Measurements from ENCODE around the gene SH3PXD2A. TPM values are rescaled to one million over a fixed set of nuclear protein-coding genes. Genes with fewer than 3 reads are reported as not detected.

Gene SH3PXD2A
- total and polyA plus RNA-seq, 9 of the 15 experiments (the other 6 are each of a cell fraction or from before 2014, with no cell fraction given): 0.41 to 9.3 (median 2.5) TPM

DNA sequence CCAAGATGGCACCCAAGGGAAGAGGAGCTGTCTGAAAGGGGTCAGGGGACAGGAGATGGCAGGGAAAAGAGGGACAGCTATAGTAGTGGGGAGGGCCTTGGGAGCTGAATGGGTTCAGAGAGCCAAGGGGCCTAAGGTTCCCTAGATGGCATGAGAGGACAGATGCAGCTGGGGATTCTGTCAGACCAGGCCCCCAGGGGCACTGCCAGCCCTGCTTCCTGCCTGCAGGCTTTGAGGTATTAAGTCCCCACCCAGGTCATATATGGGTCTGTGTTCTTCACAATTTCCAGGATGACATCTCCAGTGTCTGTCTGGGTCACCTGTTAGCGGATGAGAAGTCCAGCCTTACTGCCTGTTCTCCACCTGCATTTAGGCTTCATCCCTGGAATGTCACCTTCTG lies 305.1 kb downstream of the SH3PXD2A start:
- 0% methylated on average over 1 of the region's 1 CpG for WGBS (ENCODE audit: insufficient coverage, low coverage, missing lambda C conversion rate)
- no peaks in the 10 kb centered on the region for H3K9me3 ChIP-seq (replicated peaks; ENCODE audit: control insufficient read depth, insufficient read depth, low read depth, low read length)
- no TSS peak for BruUV-seq (replicated peaks)
- no peak overlapping the region for H2AFZ ChIP-seq (ENCODE audit: low read depth, low read length)
- H3K79me2 ChIP-seq (ENCODE audit: control insufficient read depth, insufficient read depth, low read length): no peaks in the 10 kb centered on the region
- in situ Hi-C loops (cut with MboI) (no loop called here), intact Hi-C loops (cut with micrococcal nuclease) (no loop called here)
- TF ChIP-seq SRSF1 (IDR thresholded peaks at IDR 0.05; ENCODE audit: low read depth, low read length): no peak
- TF ChIP-seq, protein P1, sequence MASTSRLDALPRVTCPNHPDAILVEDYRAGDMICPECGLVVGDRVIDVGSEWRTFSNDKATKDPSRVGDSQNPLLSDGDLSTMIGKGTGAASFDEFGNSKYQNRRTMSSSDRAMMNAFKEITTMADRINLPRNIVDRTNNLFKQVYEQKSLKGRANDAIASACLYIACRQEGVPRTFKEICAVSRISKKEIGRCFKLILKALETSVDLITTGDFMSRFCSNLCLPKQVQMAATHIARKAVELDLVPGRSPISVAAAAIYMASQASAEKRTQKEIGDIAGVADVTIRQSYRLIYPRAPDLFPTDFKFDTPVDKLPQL (IDR thresholded peaks at IDR 0.05; ENCODE audit: extremely low read depth, insufficient read length): no peak
- TF ChIP-seq, protein P2, sequence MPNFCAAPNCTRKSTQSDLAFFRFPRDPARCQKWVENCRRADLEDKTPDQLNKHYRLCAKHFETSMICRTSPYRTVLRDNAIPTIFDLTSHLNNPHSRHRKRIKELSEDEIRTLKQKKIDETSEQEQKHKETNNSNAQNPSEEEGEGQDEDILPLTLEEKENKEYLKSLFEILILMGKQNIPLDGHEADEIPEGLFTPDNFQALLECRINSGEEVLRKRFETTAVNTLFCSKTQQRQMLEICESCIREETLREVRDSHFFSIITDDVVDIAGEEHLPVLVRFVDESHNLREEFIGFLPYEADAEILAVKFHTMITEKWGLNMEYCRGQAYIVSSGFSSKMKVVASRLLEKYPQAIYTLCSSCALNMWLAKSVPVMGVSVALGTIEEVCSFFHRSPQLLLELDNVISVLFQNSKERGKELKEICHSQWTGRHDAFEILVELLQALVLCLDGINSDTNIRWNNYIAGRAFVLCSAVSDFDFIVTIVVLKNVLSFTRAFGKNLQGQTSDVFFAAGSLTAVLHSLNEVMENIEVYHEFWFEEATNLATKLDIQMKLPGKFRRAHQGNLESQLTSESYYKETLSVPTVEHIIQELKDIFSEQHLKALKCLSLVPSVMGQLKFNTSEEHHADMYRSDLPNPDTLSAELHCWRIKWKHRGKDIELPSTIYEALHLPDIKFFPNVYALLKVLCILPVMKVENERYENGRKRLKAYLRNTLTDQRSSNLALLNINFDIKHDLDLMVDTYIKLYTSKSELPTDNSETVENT (CRISPR knock-in tag; IDR thresholded peaks at IDR 0.05): no peak
- TF ChIP-seq, protein P3, sequence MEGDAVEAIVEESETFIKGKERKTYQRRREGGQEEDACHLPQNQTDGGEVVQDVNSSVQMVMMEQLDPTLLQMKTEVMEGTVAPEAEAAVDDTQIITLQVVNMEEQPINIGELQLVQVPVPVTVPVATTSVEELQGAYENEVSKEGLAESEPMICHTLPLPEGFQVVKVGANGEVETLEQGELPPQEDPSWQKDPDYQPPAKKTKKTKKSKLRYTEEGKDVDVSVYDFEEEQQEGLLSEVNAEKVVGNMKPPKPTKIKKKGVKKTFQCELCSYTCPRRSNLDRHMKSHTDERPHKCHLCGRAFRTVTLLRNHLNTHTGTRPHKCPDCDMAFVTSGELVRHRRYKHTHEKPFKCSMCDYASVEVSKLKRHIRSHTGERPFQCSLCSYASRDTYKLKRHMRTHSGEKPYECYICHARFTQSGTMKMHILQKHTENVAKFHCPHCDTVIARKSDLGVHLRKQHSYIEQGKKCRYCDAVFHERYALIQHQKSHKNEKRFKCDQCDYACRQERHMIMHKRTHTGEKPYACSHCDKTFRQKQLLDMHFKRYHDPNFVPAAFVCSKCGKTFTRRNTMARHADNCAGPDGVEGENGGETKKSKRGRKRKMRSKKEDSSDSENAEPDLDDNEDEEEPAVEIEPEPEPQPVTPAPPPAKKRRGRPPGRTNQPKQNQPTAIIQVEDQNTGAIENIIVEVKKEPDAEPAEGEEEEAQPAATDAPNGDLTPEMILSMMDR (IDR thresholded peaks at IDR 0.05 in 2 of 3, conservative IDR thresholded peaks at IDR 0.05 in 1 of 3; ENCODE audit: insufficient read depth in 2 of 3, low read depth in 1 of 3, low read length in 3 of 3): no peak
- no peak for TF ChIP-seq FUS (optimal IDR thresholded peaks at IDR 0.05; ENCODE audit: low read depth, low read length)
- no peak for TF ChIP-seq NELFE (IDR thresholded peaks at IDR 0.05; ENCODE audit: insufficient read depth, insufficient read length)
- no peak for TF ChIP-seq PURB (CRISPR knock-in tag; IDR thresholded peaks at IDR 0.05; ENCODE audit: low read depth)
- no peak for TF ChIP-seq ELF1 (tag; IDR thresholded peaks at IDR 0.05)
- TF ChIP-seq, protein P4, sequence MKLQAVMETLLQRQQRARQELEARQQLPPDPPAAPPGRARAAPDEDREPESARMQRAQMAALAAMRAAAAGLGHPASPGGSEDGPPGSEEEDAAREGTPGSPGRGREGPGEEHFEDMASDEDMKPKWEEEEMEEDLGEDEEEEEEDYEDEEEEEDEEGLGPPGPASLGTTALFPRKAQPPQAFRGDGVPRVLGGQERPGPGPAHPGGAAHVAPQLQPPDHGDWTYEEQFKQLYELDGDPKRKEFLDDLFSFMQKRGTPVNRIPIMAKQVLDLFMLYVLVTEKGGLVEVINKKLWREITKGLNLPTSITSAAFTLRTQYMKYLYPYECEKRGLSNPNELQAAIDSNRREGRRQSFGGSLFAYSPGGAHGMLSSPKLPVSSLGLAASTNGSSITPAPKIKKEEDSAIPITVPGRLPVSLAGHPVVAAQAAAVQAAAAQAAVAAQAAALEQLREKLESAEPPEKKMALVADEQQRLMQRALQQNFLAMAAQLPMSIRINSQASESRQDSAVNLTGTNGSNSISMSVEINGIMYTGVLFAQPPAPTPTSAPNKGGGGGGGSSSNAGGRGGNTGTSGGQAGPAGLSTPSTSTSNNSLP (IDR thresholded peaks at IDR 0.05; ENCODE audit: borderline replicate concordance, low read depth, low read length): no peak
- TF ChIP-seq RUNX1 (IDR thresholded peaks at IDR 0.05; ENCODE audit: low read depth): no peak
- ATAC-seq (no peak), FAIRE-seq (no peak), DNase-seq (ENCODE audit: extremely low read depth in 1 of 4, low spot score in 3 of 4) (no peak)
- peaks cover 4% of the 10 kb centered on the region; the same call in 1 of the 2 replicates for H4K20me1 ChIP-seq (replicated peaks; ENCODE audit: control insufficient read depth, insufficient read depth, low read length)
- no peak overlapping the region for H3K4me3 ChIP-seq
- H3K36me3 ChIP-seq (ENCODE audit: control insufficient read depth, insufficient read depth, low read length): no peaks in the 10 kb centered on the region
- H3K4me1 ChIP-seq (replicated peaks in 1 of 2; ENCODE audit: control insufficient read depth in 2 of 2, insufficient read depth in 2 of 2, low read length in 2 of 2): peaks cover 0 to 5% of the 10 kb centered on the region in 2 experiments; a peak in 3 of 5 replicates
- CTCF ChIA-PET (ENCODE audit: low intra/inter-chr PET ratio): no interaction called here
- H3K27ac ChIP-seq (ENCODE audit: extremely low read depth, low read depth, low read length): no peak overlapping the region
- POLR2A ChIA-PET: interaction anchor here (0.8 kb wide), 1 partner anchor 57 kb away, joined by 3 read pairs; the partner anchor contains the start of gene NEURL1
- H3K4me2 ChIP-seq (ENCODE audit: insufficient read depth, low read length): no peak overlapping the region
- H3K9ac ChIP-seq (ENCODE audit: insufficient read depth in 1 of 2, low read depth in 2 of 2, low read length in 2 of 2): no peak overlapping the region
- H3K9me1 ChIP-seq (ENCODE audit: control insufficient read depth, insufficient read depth, low read length): no peaks in the 10 kb centered on the region
- peaks cover 0 to 22% of the 10 kb centered on the region in 2 experiments; a peak in 3 of 5 replicates for H3K27me3 ChIP-seq (ENCODE audit: control insufficient read depth in 2 of 2, insufficient read depth in 2 of 2, low read length in 2 of 2)

All from K562 (cell line).